GM19035 (cell line): ENCODE results near the gene SPACA6.

Source experiments
- ATAC-seq: cut with Tn5 transposase; IDR thresholded peaks from one replicate; pipeline ENCODE4 v1.9.1; 2021; ENCODE audit not compliant: unreplicated experiment

SPACA6 gene

GRCh38 chr19:51703575-51704515, 10.7 kb downstream of the SPACA6 start:
- peak; percentile 88 for ATAC-seq

GRCh38 chr19:51704626-51705025, 11.5 kb downstream of the SPACA6 start:
- ATAC-seq: no peak

GRCh38 chr19:51706296-51706695, 13.2 kb downstream of the SPACA6 start:
- no peak for ATAC-seq

- no peak for ATAC-seq
These were observed 13.8 kb downstream of the SPACA6 start for GRCh38 chr19:51706885-51707284.

GRCh38 chr19:51708811-51709210, 15.7 kb downstream of the SPACA6 start:
- no peak for ATAC-seq

- no peak for ATAC-seq
These were observed 16.4 kb downstream of the SPACA6 start for GRCh38 chr19:51709575-51709974.

- no peak for ATAC-seq
These were observed 17.0 kb downstream of the SPACA6 start for GRCh38 chr19:51710163-51710562.

GRCh38 chr19:51711702-51712101, 18.6 kb downstream of the SPACA6 start:
- no peak for ATAC-seq

GRCh38 chr19:51712461-51713081, 19.4 kb downstream of the SPACA6 start:
- ATAC-seq: no peak

- no peak for ATAC-seq
These were observed 20.5 kb downstream of the SPACA6 start for GRCh38 chr19:51713319-51714285.

GRCh38 chr19:51714848-51715247, 21.7 kb downstream of the SPACA6 start:
- ATAC-seq: no peak

- ATAC-seq: no peak
These were observed 22.7 kb downstream of the SPACA6 start for GRCh38 chr19:51715850-51716249.

- ATAC-seq: no peak
These were observed 23.8 kb downstream of the SPACA6 start for GRCh38 chr19:51716925-51717324.

- no peak for ATAC-seq
These were observed 26.3 kb downstream of the SPACA6 start for GRCh38 chr19:51719251-51719988.

GRCh38 chr19:51721905-51722304, 28.8 kb downstream of the SPACA6 start:
- ATAC-seq: no peak

GRCh38 chr19:51722492-51722891, 29.4 kb downstream of the SPACA6 start:
- ATAC-seq: no peak

- ATAC-seq: no peak
These were observed 31.4 kb downstream of the SPACA6 start for GRCh38 chr19:51724543-51724942.

GRCh38 chr19:51726049-51726448, 32.9 kb downstream of the SPACA6 start:
- ATAC-seq: no peak

- no peak for ATAC-seq
These were observed 34.3 kb downstream of the SPACA6 start for GRCh38 chr19:51727349-51727880.

GRCh38 chr19:51729781-51730180, 36.7 kb downstream of the SPACA6 start:
- no peak for ATAC-seq
